GM23248 (cell line): ENCODE data around the gene ZNF189. TPM values are rescaled to one million over a fixed set of nuclear protein-coding genes. Genes with fewer than 3 reads are reported as not detected.

Experiments
- DNase-seq: peaks from one replicate; pipeline ENCODE4 v3.0.0-alpha.2; 2015
- H2AFZ ChIP-seq: fragments of 200-600 bp; sonication (generic); 2 replicates; pipeline ENCODE4 v1.6.1; 2016; ENCODE audit warnings: antibody characterized with exemption
- H3F3A ChIP-seq: fragments of 200-600 bp; sonication (generic); 2 replicates; pipeline ENCODE4 v1.6.1; 2016; ENCODE audit warnings: mild to moderate bottlenecking, antibody characterized with exemption, mixed run types; ENCODE audit not compliant: insufficient read depth
- H3K27ac ChIP-seq: fragments of 200-600 bp; sonication (generic); 2 replicates; pipeline ENCODE4 v1.5.1; 2016; ENCODE audit warnings: mild to moderate bottlenecking
- H3K27me3 ChIP-seq: fragments of 200-600 bp; sonication (generic); replicated peaks from 2 replicates; pipeline ENCODE4 v1.6.1; 2016; ENCODE audit warnings: mild to moderate bottlenecking; ENCODE audit not compliant: insufficient read depth
- H3K36me3 ChIP-seq: fragments of 200-600 bp; sonication (generic); 2 replicates; pipeline ENCODE4 v1.6.1; 2016; ENCODE audit warnings: low read depth, mild to moderate bottlenecking
- H3K4me1 ChIP-seq: fragments of 200-600 bp; sonication (generic); 2 replicates; pipeline ENCODE4 v1.6.1; 2016; ENCODE audit warnings: mild to moderate bottlenecking; ENCODE audit not compliant: insufficient read depth
- H3K4me2 ChIP-seq: fragments of 200-600 bp; sonication (generic); one replicate; pipeline ENCODE4 v1.6.1; 2016; ENCODE audit warnings: mild to moderate bottlenecking; ENCODE audit not compliant: unreplicated experiment
- H3K4me3 ChIP-seq: fragments of 200-600 bp; sonication (generic); 2 replicates; pipeline ENCODE4 v1.5.1; 2016; ENCODE audit warnings: mild to moderate bottlenecking
- H3K79me2 ChIP-seq: fragments of 200-600 bp; sonication (generic); 2 replicates; pipeline ENCODE4 v1.6.1; 2016; ENCODE audit warnings: mild to moderate bottlenecking; ENCODE audit not compliant: insufficient read depth
- H3K9ac ChIP-seq: fragments of 200-600 bp; sonication (generic); 2 replicates; pipeline ENCODE4 v1.6.1; 2016; ENCODE audit warnings: mild to moderate bottlenecking
- H3K9me2 ChIP-seq: fragments of 200-600 bp; sonication (generic); 2 replicates; pipeline ENCODE4 v1.6.1; 2016; ENCODE audit warnings: mixed run types, mild to moderate bottlenecking, moderate library complexity; ENCODE audit not compliant: insufficient read depth
- H3K9me3 ChIP-seq: fragments of 200-600 bp; sonication (generic); one replicate; pipeline ENCODE4 v1.6.1; 2017; ENCODE audit warnings: low read depth
- H4K20me1 ChIP-seq: fragments of 200-600 bp; sonication (generic); 2 replicates; pipeline ENCODE4 v1.6.0; 2016; ENCODE audit not compliant: insufficient read depth
- EZH2 ChIP-seq: fragments of 200-600 bp; sonication (generic); IDR thresholded peaks from 2 replicates; pipeline ENCODE4 v1.6.1; 2018; ENCODE audit warnings: antibody characterized with exemption, mild to moderate bottlenecking; ENCODE audit not compliant: insufficient read depth, poor library complexity, severe bottlenecking
- EZH2phosphoT487 ChIP-seq: fragments of 200-600 bp; sonication (generic); IDR thresholded peaks from 2 replicates; pipeline ENCODE4 v1.6.1; 2018; ENCODE audit warnings: antibody characterized with exemption, moderate library complexity, mild to moderate bottlenecking, low read depth; ENCODE audit not compliant: insufficient read depth
- WGBS, 2 experiments: methylation state at CpG; one replicate each; pipeline ENCODE4 v1.1.6; 2015 to 2017; ENCODE audit warnings: low lambda C conversion rate in 2 of 2, low coverage in 1 of 2; ENCODE audit errors: missing lambda C conversion rate in 2 of 2; 5-methylcytosine and 5-hydroxymethylcytosine counted together
- in situ Hi-C: fragments of 300-500 bp; cut with MboI; formaldehyde crosslinking; loops from 2 replicates; pipeline ENCODE4 v1.15.0; 2020
- polyA plus RNA-seq: library from polyadenylated mRNA; unstranded; fragments of >200 nt; fragmentation: Nextera tagmentation; extraction: Ambion mirVana; gene quantifications from 2 replicates; pipeline ENCODE4 v1.2.1, GENCODE V29; 2016
- total RNA-seq: library from RNA; depleted of rRNA; stranded (reverse); fragments of >200 nt; shearing (Covaris generic); gene quantifications from 2 replicates; pipeline ENCODE4 v1.2.3, GENCODE V29; 2014; rRNA removed

The ZNF189 gene
- total RNA-seq (10.2 and 16.6 TPM in 2 replicates), polyA plus RNA-seq (7.0 and 7.1 TPM in 2 replicates)

DNA sequence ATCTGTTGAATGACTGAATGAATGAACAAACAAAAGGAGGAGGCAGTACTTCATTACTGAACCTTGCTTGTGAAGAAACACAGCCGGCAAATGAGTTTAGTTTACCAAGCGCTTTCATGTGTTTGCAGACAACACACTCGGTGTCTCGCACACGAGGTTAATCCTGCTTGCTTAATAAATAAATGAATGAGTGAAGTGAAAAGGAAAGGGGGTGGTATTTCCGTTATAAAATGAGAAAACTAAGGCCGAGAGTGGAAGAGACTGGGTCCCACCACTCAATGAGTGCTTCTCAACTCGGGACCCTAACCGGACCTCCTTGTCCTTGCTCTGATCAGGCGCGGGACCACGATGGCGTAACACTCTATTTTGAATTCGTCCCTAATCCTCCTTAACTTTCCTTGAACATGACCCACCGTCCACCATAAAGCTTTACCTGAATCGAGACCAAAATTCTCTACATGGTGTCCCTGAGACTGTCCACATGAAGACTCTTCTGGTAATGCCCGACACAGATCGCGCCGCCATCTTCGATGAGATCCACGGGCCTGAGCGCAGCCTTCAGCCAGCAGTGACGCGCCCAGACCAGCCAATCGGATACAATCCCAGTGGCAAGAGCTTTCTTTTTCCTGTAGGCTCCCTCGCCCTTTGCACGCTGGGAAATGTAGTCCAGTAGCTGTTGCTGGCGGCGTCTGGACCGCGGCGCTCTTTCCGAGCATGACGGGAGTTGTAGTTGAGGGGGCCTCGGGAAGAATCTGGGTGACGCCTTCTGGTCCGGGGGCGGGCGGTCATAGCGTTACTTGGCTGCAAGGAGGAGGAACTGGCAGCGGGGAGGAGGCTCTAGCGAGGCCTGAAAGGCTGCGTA is at the start of gene ZNF189, which contains the start of gene MRPL50:
Gene ZNF189 (plus strand): TSS at position 784 of the 862 bp plus-strand sequence. CDS start 306 bp downstream, outside the sequence.
Gene MRPL50 (minus strand): TSS at position 551 of the 862 bp plus-strand sequence. CDS start 26 bp downstream, at position 525.
- Histone ChIP-seq H3K9me3 (no peaks in the 10 kb centered on the region), H3K27me3 (no peaks in the 10 kb centered on the region), H3K9ac (peak within 1 kb of the TSS; percentile 93), H4K20me1 (no peaks in the 10 kb centered on the region), H3K79me2 (peaks cover 96% of the 10 kb centered on the region), H3K36me3 (peaks cover 39% of the 10 kb centered on the region), H3K4me3 (peak within 1 kb of the TSS; percentile 96), H3K27ac (peak within 1 kb of the TSS; percentile 72), H3K4me1 (peaks cover 13% of the 10 kb centered on the region), H3F3A (no peaks in the 10 kb centered on the region), H3K9me2 (no peaks in the 10 kb centered on the region), H3K4me2 (peak within 1 kb of the TSS; percentile 97), H2AFZ (peak within 1 kb of the TSS; percentile 92)
- in situ Hi-C loops = no loop called here
- peak; percentile 100 for DNase-seq
- TF ChIP-seq EZH2phosphoT487 = no peak
- TF ChIP-seq EZH2 = no peak
- WGBS, 2 experiments = 0 to 1% methylated on average over 44 of the region's 44 CpGs

DNA sequence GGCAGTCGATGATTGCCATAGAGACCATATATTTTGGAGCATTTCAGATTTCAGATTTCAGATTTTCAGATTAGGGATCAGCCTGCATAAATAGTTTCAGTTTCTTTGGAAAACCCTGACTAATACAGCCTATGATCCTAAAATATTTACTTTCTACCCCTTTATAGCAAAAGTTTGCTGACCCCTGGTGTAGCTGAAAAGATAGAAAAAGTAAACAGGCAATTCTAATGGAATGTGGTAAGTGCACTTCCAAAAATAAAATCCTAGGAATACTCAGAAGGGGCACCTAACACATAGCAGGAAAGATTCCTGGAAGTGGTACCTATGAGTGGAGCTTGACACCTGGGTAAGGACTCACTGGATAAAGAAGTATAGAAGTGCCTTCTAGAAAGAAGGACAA is 48.4 kb upstream of the ZNF189 start:
- no peak overlapping the region for H3K4me3 ChIP-seq
- no peaks in the 10 kb centered on the region for H4K20me1 ChIP-seq
- no peak overlapping the region for H3K4me2 ChIP-seq
- no peaks in the 10 kb centered on the region for H3K4me1 ChIP-seq
- no peak for DNase-seq
- H3K27ac ChIP-seq = no peak overlapping the region
- no peaks in the 10 kb centered on the region for H3K79me2 ChIP-seq
- H3K9me2 ChIP-seq = no peaks in the 10 kb centered on the region
- H3K27me3 ChIP-seq = peaks cover 18% of the 10 kb centered on the region; the same call in 1 of the 2 replicates
- H3F3A ChIP-seq = no peaks in the 10 kb centered on the region
- no peaks in the 10 kb centered on the region for H3K36me3 ChIP-seq
- 22 to 48% methylated on average over 1 of the region's 1 CpG for WGBS, 2 experiments
- H2AFZ ChIP-seq = no peak overlapping the region
- no peak overlapping the region for H3K9ac ChIP-seq
- H3K9me3 ChIP-seq = no peaks in the 10 kb centered on the region
- in situ Hi-C loops = no loop called here
- TF ChIP-seq EZH2 (no peak), EZH2phosphoT487 (no peak)

DNA sequence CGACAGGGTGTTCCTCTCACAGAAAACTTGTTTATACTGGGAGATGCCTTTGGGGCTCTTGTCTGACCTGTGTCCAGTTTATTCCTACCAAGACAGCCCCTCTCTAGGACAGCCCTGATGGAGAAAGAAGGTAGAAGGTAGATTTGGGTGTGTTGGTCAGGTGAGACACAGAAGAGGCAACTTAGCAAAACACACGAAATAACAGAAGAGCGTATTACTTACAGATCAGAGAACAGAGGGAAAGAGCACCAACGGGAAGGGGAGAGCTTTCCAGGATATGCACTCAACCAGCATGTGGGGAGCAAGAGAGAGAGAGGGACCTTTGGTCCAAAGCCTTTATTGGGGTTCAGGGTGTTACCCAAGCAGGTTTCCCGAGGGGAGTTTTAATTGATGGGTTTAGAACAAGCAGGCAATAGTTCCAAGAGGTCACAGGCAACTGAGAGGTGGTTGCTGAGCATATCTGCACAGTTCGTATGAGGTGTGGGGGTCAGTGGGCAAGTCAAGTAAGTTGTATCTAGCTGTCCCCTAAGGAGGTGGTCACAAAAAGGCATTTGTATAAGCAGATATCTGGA is 45.7 kb upstream of the ZNF189 start:
- no peaks in the 10 kb centered on the region for H3K4me1 ChIP-seq
- no peaks in the 10 kb centered on the region for H3K9me2 ChIP-seq
- no peaks in the 10 kb centered on the region for H3K79me2 ChIP-seq
- H2AFZ ChIP-seq = no peak overlapping the region
- no peak overlapping the region for H3K4me2 ChIP-seq
- H3F3A ChIP-seq = no peaks in the 10 kb centered on the region
- H3K36me3 ChIP-seq = no peaks in the 10 kb centered on the region
- no peak overlapping the region for H3K4me3 ChIP-seq
- H4K20me1 ChIP-seq = no peaks in the 10 kb centered on the region
- in situ Hi-C loops = no loop called here
- no peaks in the 10 kb centered on the region for H3K9me3 ChIP-seq
- TF ChIP-seq EZH2phosphoT487 (no peak), EZH2 (no peak)
- no peak overlapping the region for H3K9ac ChIP-seq
- 0 out of 2 replicates have a peak, but pooled peaks cover 3% of the 10 kb centered on the region for H3K27me3 ChIP-seq
- no peak overlapping the region for H3K27ac ChIP-seq
- WGBS, 2 experiments = 47 to 51% methylated on average over 6 of the region's 6 CpGs
- DNase-seq = no peak

DNA sequence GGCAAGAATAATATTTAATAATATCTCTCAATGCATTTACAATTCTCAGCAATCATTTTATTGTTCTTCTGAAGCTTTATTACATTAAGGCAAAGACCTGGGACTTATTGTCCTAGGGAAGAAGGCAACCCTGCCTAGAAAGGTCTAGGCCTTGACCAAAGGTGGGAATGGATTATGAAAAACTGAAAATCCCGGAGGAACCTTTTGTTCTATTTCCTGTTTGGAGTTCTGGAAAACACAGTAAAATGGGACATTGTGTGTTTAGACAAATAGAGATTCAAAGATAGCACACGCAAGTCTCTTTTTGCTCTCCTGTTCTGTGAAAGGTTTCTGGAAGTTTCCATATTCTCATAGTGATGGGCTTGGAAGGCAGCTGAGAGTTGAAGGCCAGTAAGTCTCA is 45.0 kb upstream of the ZNF189 start:
- Histone ChIP-seq H3K9me2 (no peaks in the 10 kb centered on the region), H3K9me3 (no peaks in the 10 kb centered on the region), H4K20me1 (no peaks in the 10 kb centered on the region), H3K27me3 (no peaks in the 10 kb centered on the region), H3K79me2 (no peaks in the 10 kb centered on the region), H3K27ac (no peak overlapping the region), H3K4me2 (no peak overlapping the region), H2AFZ (no peak overlapping the region), H3K4me1 (no peaks in the 10 kb centered on the region), H3K36me3 (no peaks in the 10 kb centered on the region), H3F3A (no peaks in the 10 kb centered on the region), H3K9ac (no peak overlapping the region), H3K4me3 (no peak overlapping the region)
- DNase-seq = no peak
- in situ Hi-C loops = no loop called here
- TF ChIP-seq EZH2phosphoT487 (no peak), EZH2 (no peak)
- WGBS, 2 experiments = 63 to 78% methylated on average over 2 of the region's 2 CpGs
